K562 (cell line): ENCODE data around the gene CNTRL. TPM values are rescaled to one million over a fixed set of nuclear protein-coding genes. Genes with fewer than 3 reads are reported as not detected.
A peak's percentile ranks its signal among the peaks of the same experiment; 100 is the strongest.

Source experiments
- HDAC2 ChIP-seq: fragments of 450-650 bp; IDR thresholded peaks from 2 replicates; pipeline ENCODE4 v1.6.1; 2016; ENCODE audit warnings: mild to moderate bottlenecking
- HMG20A ChIP-seq: fragments of 450-650 bp; formaldehyde crosslinking; conservative IDR thresholded peaks from 2 replicates; pipeline ENCODE4 v1.4.0; 2020; ENCODE audit warnings: mild to moderate bottlenecking, mixed read lengths
- MEF2A ChIP-seq: IDR thresholded peaks from 2 replicates; pipeline ENCODE4 v1.6.1; 2011; ENCODE audit warnings: low read depth, mild to moderate bottlenecking, low read length, moderate library complexity; ENCODE audit not compliant: control insufficient read depth
- NONO ChIP-seq, 2 experiments: fragments of 200-400 bp in 1 of 2; fragments of 450-650 bp in 1 of 2; formaldehyde crosslinking in 1 of 2; IDR thresholded peaks; 2 replicates each; pipeline ENCODE4 v1.6.1; 2017; ENCODE audit warnings: low read depth in 2 of 2, mild to moderate bottlenecking in 2 of 2, moderate library complexity in 2 of 2, low read length in 1 of 2
- RBM15 ChIP-seq: fragments of 200-400 bp; formaldehyde crosslinking; IDR thresholded peaks from 2 replicates; pipeline ENCODE4 v1.6.1; 2018; ENCODE audit warnings: mild to moderate bottlenecking, low read length, moderate library complexity; ENCODE audit not compliant: insufficient read depth
- TCF7L2 ChIP-seq: fragments of 150-350 bp; IDR thresholded peaks from 2 replicates; pipeline ENCODE4 v1.6.1; 2016; ENCODE audit warnings: low read depth, mild to moderate bottlenecking, low read length, moderate library complexity
- ZBTB1 ChIP-seq: sonication (generic); formaldehyde crosslinking; IDR thresholded peaks from 2 replicates; pipeline ENCODE4 v1.8.1; 2023; ENCODE audit warnings: missing genetic modification reagents, low read depth, mild to moderate bottlenecking, borderline replicate concordance
- ZNF699 ChIP-seq: fragments of 250-450 bp; sonication (Bioruptor Pico); IDR thresholded peaks from 2 replicates; pipeline ENCODE4 v1.8.0; 2021; ENCODE audit warnings: mild to moderate bottlenecking, moderate library complexity; ENCODE audit not compliant: insufficient replicate concordance
- polyA plus RNA-seq, 8 experiments: library from polyadenylated mRNA; depleted of rRNA in 4 of 8; stranded (reverse) in 5 of 8; unstranded in 3 of 8; fragments of >200 nt; fragmentation: Nextera tagmentation in 2 of 8; fragmentation: Illumina TruSeq in 1 of 8; extraction: Ambion mirVana in 2 of 8; extraction: Trizol in 1 of 8; gene quantifications; 2 replicates each; pipeline versions ENCODE4 v1.2.1 to v1.2.3, GENCODE V29; 2011 to 2014; ENCODE audit warnings: inconsistent platforms in 1 of 8, missing spikeins in 1 of 8
- total RNA-seq, 7 experiments: library from RNA; depleted of rRNA in 6 of 7; stranded (reverse); fragments of >200 nt in 6 of 7; fragmentation: Illumina TruSeq in 2 of 7; extraction: Trizol in 2 of 7; gene quantifications; 2 replicates each; pipeline versions ENCODE4 v1.2.1 to v1.2.3, GENCODE V29; 2011 to 2021; ENCODE audit warnings: low replicate concordance in 1 of 7
- TF ChIP-seq, protein P1 (sequence below), 2 experiments: IDR thresholded peaks; 2 replicates each; pipeline ENCODE4 v1.6.1; 2011; ENCODE audit warnings: borderline replicate concordance in 1 of 2, control low read depth in 1 of 2, low read depth in 1 of 2, low read length in 1 of 2, mild to moderate bottlenecking in 1 of 2, mixed read lengths in 1 of 2, moderate library complexity in 1 of 2; ENCODE audit not compliant: insufficient read depth in 1 of 2, insufficient read length in 1 of 2, poor library complexity in 1 of 2, severe bottlenecking in 1 of 2; ENCODE audit errors: extremely low read depth in 1 of 2
- TF ChIP-seq, protein P2 (sequence below): fragments of 250-450 bp; sonication (Bioruptor Pico); IDR thresholded peaks from 2 replicates; pipeline ENCODE4 v1.5.0; 2021; ENCODE audit warnings: mild to moderate bottlenecking, moderate library complexity
- TF ChIP-seq, protein P3 (sequence below): sonication (generic); formaldehyde crosslinking; IDR thresholded peaks from 2 replicates; pipeline ENCODE4 v1.9.0; 2022; ENCODE audit warnings: mild to moderate bottlenecking, missing genetic modification reagents
- TF ChIP-seq, protein P4 (sequence below): fragments of 250-450 bp; sonication (Bioruptor Pico); IDR thresholded peaks from 2 replicates; pipeline ENCODE4 v1.8.0; 2021; ENCODE audit warnings: mild to moderate bottlenecking, moderate library complexity
- TF ChIP-seq, protein P5 (sequence below): sonication (generic); formaldehyde crosslinking; IDR thresholded peaks from 2 replicates; pipeline ENCODE4 v1.8.0; 2022; ENCODE audit warnings: mild to moderate bottlenecking, low read depth, missing genetic modification reagents
- TF ChIP-seq, protein P6 (sequence below), 2 experiments: fragments of 450-650 bp; conservative IDR thresholded peaks; 2 replicates each; pipeline ENCODE4 v1.6.1; 2017; ENCODE audit warnings: mild to moderate bottlenecking in 2 of 2, moderate library complexity in 2 of 2
- TF ChIP-seq, protein P7 (sequence below): fragments of 250-450 bp; sonication (Bioruptor Pico); IDR thresholded peaks from 2 replicates; pipeline ENCODE4 v1.4.0; 2020; ENCODE audit warnings: mild to moderate bottlenecking

Gene CNTRL
- total and polyA plus RNA-seq, 9 of the 15 experiments (the other 6 are each of a cell fraction or from before 2014, with no cell fraction given) = 9.2 to 28.9 (median 20.5) TPM

DNA sequence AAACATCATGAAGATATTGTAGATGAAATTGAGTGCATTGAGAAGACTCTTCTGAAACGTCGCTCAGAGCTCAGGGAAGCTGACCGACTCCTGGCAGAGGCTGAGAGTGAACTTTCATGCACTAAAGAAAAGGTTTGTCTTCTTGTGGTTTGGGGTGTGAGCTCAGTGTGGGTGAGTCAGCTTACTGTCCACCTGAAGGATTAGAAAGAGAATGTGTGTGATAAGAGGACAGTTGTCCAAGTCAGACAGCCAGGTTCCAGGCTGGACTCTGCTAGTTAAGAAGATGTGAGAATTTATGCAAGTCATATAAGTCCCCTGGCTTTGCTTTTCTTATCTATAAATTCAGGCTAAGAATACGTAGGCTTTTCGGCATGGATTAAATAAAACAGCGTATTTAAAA lies 80.0 kb downstream of the CNTRL start (continued):
- TF ChIP-seq, protein P1, sequence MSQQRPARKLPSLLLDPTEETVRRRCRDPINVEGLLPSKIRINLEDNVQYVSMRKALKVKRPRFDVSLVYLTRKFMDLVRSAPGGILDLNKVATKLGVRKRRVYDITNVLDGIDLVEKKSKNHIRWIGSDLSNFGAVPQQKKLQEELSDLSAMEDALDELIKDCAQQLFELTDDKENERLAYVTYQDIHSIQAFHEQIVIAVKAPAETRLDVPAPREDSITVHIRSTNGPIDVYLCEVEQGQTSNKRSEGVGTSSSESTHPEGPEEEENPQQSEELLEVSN (IDR thresholded peaks at IDR 0.05; ENCODE audit: borderline replicate concordance in 1 of 2, extremely low read depth in 1 of 2, insufficient read depth in 1 of 2, insufficient read length in 1 of 2, low read depth in 1 of 2, low read length in 1 of 2, poor library complexity in 1 of 2, severe bottlenecking in 1 of 2) = no peak
- no peak for TF ChIP-seq NONO (IDR thresholded peaks at IDR 0.05; ENCODE audit: low read depth in 2 of 2, low read length in 1 of 2)
- TF ChIP-seq HMG20A (CRISPR knock-in tag) = no peak
- TF ChIP-seq ZNF699 = no peak
- TF ChIP-seq MEF2A = peak; percentile 29; the same call in 1 of the 2 replicates
- TF ChIP-seq, protein P2, sequence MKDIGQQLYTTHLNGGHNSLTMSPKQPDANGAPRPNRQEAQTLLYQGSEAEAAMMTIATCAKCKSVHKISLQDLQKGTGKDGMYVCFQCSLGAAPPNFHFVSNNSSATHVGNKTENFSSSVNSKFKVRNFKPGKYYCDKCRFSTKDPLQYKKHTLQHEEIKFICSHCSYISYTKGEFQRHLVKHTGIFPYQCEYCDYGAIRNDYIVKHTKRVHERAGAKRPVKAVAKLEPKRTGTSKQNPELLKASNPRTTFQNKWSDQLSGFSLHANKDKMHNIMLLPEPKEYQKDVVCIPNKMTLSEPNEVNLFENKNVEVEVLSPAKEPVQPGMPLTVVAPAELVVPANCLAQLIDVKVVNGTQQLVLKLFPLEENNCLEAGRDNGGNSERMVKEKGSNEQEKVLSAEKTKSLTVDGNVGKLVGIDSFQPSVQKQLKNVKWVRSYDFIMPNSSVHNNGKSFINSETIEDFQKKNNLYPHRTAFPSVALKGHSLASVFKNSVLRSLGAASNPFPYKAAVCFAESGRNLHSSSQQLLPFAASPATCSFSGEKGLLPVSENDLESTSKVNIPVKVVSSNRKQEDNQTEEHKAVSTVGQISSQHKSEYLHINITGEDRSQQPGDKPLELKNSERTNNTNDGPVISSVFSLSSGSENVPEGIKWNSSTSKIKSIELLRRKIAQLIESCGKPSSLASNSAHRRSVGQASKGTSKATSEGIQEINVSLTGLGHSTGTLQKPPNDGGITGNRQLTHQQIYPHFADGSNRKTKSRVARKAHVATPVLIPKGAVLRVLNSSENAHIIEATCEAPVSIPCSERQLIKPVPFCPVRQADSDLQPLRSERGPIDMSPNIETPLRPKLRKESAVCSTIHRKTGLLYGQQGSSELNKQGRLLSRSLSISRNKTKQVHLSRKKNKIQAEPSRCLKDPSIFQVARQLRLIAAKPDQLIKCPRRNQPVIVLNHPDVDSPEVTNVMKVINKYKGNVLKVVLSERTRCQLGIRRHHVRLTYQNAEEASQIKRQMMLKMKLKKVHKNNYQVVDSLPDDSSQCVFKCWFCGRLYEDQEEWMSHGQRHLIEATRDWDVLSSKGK = no peak
- TF ChIP-seq, protein P3, sequence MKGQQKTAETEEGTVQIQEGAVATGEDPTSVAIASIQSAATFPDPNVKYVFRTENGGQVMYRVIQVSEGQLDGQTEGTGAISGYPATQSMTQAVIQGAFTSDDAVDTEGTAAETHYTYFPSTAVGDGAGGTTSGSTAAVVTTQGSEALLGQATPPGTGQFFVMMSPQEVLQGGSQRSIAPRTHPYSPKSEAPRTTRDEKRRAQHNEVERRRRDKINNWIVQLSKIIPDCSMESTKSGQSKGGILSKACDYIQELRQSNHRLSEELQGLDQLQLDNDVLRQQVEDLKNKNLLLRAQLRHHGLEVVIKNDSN (CRISPR knock-in tag) = no peak
- TF ChIP-seq, protein P4, sequence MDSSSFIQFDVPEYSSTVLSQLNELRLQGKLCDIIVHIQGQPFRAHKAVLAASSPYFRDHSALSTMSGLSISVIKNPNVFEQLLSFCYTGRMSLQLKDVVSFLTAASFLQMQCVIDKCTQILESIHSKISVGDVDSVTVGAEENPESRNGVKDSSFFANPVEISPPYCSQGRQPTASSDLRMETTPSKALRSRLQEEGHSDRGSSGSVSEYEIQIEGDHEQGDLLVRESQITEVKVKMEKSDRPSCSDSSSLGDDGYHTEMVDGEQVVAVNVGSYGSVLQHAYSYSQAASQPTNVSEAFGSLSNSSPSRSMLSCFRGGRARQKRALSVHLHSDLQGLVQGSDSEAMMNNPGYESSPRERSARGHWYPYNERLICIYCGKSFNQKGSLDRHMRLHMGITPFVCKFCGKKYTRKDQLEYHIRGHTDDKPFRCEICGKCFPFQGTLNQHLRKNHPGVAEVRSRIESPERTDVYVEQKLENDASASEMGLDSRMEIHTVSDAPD (CRISPR knock-in tag) = no peak
- TF ChIP-seq TCF7L2 = peak; percentile 50; the same call in 1 of the 2 replicates
- TF ChIP-seq, protein P5, sequence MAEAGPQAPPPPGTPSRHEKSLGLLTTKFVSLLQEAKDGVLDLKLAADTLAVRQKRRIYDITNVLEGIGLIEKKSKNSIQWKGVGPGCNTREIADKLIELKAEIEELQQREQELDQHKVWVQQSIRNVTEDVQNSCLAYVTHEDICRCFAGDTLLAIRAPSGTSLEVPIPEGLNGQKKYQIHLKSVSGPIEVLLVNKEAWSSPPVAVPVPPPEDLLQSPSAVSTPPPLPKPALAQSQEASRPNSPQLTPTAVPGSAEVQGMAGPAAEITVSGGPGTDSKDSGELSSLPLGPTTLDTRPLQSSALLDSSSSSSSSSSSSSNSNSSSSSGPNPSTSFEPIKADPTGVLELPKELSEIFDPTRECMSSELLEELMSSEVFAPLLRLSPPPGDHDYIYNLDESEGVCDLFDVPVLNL (CRISPR knock-in tag) = no peak
- no peak for TF ChIP-seq ZBTB1 (CRISPR knock-in tag)
- peak; percentile 92 for TF ChIP-seq HDAC2
- no peak for TF ChIP-seq RBM15
- TF ChIP-seq, protein P6, sequence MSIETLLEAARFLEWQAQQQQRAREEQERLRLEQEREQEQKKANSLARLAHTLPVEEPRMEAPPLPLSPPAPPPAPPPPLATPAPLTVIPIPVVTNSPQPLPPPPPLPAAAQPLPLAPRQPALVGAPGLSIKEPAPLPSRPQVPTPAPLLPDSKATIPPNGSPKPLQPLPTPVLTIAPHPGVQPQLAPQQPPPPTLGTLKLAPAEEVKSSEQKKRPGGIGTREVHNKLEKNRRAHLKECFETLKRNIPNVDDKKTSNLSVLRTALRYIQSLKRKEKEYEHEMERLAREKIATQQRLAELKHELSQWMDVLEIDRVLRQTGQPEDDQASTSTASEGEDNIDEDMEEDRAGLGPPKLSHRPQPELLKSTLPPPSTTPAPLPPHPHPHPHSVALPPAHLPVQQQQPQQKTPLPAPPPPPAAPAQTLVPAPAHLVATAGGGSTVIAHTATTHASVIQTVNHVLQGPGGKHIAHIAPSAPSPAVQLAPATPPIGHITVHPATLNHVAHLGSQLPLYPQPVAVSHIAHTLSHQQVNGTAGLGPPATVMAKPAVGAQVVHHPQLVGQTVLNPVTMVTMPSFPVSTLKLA (conservative IDR thresholded peaks at IDR 0.05) = peak in 1 of 2 experiments; percentile 57; a peak in 1 of 4 replicates
- TF ChIP-seq, protein P7, sequence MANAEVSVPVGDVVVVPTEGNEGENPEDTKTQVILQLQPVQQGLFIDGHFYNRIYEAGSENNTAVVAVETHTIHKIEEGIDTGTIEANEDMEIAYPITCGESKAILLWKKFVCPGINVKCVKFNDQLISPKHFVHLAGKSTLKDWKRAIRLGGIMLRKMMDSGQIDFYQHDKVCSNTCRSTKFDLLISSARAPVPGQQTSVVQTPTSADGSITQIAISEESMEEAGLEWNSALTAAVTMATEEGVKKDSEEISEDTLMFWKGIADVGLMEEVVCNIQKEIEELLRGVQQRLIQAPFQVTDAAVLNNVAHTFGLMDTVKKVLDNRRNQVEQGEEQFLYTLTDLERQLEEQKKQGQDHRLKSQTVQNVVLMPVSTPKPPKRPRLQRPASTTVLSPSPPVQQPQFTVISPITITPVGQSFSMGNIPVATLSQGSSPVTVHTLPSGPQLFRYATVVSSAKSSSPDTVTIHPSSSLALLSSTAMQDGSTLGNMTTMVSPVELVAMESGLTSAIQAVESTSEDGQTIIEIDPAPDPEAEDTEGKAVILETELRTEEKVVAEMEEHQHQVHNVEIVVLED (CRISPR knock-in tag) = no peak
